ENCODE results near the gene TBC1D2. TPM values are rescaled to one million over a fixed set of nuclear protein-coding genes. Genes with fewer than 3 reads are reported as not detected.
A peak's percentile ranks its signal among the peaks of the same experiment; 100 is the strongest.

TBC1D2 gene
- polyA plus RNA-seq, 2 of the 4 experiments (the other 2 are of a cell fraction), result 3.3 to 7.3 TPM

DNA sequence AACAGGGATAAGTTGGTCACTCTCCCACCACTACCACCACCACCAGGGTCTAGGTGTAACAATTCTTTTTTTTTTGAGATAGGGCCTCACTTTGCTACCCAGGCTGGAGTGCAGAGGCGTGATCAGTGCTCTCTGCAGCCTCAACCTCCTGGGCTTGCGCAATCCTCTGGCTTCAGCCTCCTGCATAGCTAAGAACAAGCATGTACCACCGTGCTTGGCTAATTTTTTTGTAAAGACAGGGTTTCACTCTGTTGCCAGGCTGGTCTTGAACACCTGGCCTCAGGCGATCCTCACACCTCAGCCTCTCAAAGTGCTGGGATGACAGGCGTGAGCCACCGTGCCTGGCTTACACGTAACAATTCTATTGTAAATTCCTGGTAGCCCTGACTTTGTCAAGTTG lies 90.5 kb downstream of the TBC1D2 start:
- ATAC-seq (no peak), FAIRE-seq (no peak), DNase-seq (ENCODE audit: low read depth in 1 of 2, low spot score in 1 of 2) (no peak)
- POLR2A ChIA-PET, result no interaction called here
- H3K4me3 ChIP-seq, result no peak overlapping the region
- H3K27ac ChIP-seq, result no peak overlapping the region
- no peaks in the 10 kb centered on the region for H3K9me3 ChIP-seq
- WGBS (ENCODE audit: missing lambda C conversion rate), result 80% methylated on average over 7 of the region's 7 CpGs
- no peaks in the 10 kb centered on the region for H3K4me1 ChIP-seq
- CTCF ChIA-PET, result no interaction called here
- TF ChIP-seq, protein P1, sequence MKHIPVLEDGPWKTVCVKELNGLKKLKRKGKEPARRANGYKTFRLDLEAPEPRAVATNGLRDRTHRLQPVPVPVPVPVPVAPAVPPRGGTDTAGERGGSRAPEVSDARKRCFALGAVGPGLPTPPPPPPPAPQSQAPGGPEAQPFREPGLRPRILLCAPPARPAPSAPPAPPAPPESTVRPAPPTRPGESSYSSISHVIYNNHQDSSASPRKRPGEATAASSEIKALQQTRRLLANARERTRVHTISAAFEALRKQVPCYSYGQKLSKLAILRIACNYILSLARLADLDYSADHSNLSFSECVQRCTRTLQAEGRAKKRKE (CRISPR knock-in tag; IDR thresholded peaks at IDR 0.05; ENCODE audit: low read depth), result no peak
- TF ChIP-seq ZC3H11A (IDR thresholded peaks at IDR 0.05), result no peak
- no peak for TF ChIP-seq EP300 (IDR thresholded peaks at IDR 0.05)
- TF ChIP-seq CBX8 (IDR thresholded peaks at IDR 0.05), result no peak
- TF ChIP-seq CEBPB (IDR thresholded peaks at IDR 0.05), result peak; percentile 67 to 88; a peak in 3 of 4 replicates
- TF ChIP-seq JUNB (IDR thresholded peaks at IDR 0.05), result no peak
- no peak for TF ChIP-seq MAZ (IDR thresholded peaks at IDR 0.05; ENCODE audit: borderline replicate concordance, low read depth, low read length)
- no peak for TF ChIP-seq RCOR1 (IDR thresholded peaks at IDR 0.05; ENCODE audit: low read depth, low read length)
- no peak overlapping the region for H3K4me2 ChIP-seq

DNA sequence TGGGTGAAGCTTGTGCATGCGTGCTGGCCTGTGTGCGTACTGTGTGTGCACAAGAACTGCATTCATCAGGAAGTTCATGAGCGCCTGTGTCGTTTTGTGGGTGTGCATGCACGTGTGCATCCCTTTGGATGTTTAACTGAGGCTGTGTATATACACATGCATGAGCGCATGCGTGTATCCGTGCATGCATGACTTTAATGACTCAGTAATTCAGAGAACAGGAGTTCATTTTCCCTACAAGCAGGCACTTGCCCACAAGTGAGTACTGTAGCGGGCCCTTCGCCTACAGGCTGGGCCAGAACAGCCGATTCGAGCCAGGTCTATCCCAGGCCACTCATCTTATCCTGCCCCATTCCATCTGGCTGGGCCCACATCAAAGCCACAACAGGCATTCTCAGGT lies 92.8 kb downstream of the TBC1D2 start:
- H3K27ac ChIP-seq, result no peak overlapping the region
- WGBS (ENCODE audit: missing lambda C conversion rate), result 81% methylated on average over 12 of the region's 12 CpGs
- no peak overlapping the region for H3K4me3 ChIP-seq
- ATAC-seq (no peak), FAIRE-seq (no peak), DNase-seq (ENCODE audit: low read depth in 1 of 2, low spot score in 1 of 2) (no peak)
- no peaks in the 10 kb centered on the region for H3K9me3 ChIP-seq
- TF ChIP-seq RAD21 (conservative IDR thresholded peaks at IDR 0.05 in 1 of 2, IDR thresholded peaks at IDR 0.05 in 1 of 2) (no peak), CHD2 (IDR thresholded peaks at IDR 0.05; ENCODE audit: low read length, partially characterized antibody) (no peak), PHF8 (IDR thresholded peaks at IDR 0.05; ENCODE audit: borderline replicate concordance, low read depth) (no peak), POLR2A (IDR thresholded peaks at IDR 0.05; ENCODE audit: low read length) (no peak), ZNF302 (CRISPR knock-in tag; IDR thresholded peaks at IDR 0.05) (no peak), HEYL (CRISPR knock-in tag; IDR thresholded peaks at IDR 0.05) (no peak), SMC3 (IDR thresholded peaks at IDR 0.05) (no peak), GATA3 (IDR thresholded peaks at IDR 0.05; ENCODE audit: borderline replicate concordance) (no peak), EHMT2 (IDR thresholded peaks at IDR 0.05; ENCODE audit: low read depth) (no peak), ZFP36 (IDR thresholded peaks at IDR 0.05; ENCODE audit: borderline replicate concordance, partially characterized antibody) (no peak), RNF2 (IDR thresholded peaks at IDR 0.05; ENCODE audit: borderline replicate concordance, low read depth) (no peak), ZC3H11A (IDR thresholded peaks at IDR 0.05) (no peak), RFX5 (IDR thresholded peaks at IDR 0.05) (no peak), EHF (CRISPR knock-in tag; IDR thresholded peaks at IDR 0.05) (no peak), HOXB5 (CRISPR knock-in tag; IDR thresholded peaks at IDR 0.05) (no peak), MAZ (IDR thresholded peaks at IDR 0.05; ENCODE audit: borderline replicate concordance, low read depth, low read length) (no peak), HOXA7 (CRISPR knock-in tag; IDR thresholded peaks at IDR 0.05) (no peak), JUNB (IDR thresholded peaks at IDR 0.05) (no peak), CBX8 (IDR thresholded peaks at IDR 0.05) (no peak)
- TF ChIP-seq, protein P2, sequence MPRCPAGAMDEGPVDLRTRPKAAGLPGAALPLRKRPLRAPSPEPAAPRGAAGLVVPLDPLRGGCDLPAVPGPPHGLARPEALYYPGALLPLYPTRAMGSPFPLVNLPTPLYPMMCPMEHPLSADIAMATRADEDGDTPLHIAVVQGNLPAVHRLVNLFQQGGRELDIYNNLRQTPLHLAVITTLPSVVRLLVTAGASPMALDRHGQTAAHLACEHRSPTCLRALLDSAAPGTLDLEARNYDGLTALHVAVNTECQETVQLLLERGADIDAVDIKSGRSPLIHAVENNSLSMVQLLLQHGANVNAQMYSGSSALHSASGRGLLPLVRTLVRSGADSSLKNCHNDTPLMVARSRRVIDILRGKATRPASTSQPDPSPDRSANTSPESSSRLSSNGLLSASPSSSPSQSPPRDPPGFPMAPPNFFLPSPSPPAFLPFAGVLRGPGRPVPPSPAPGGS (IDR thresholded peaks at IDR 0.05), result no peak
- CTCF ChIA-PET, result interaction anchor here (0.6 to 1.2 kb wide), 3 partner anchors 10 to 44 kb away, joined by 3 to 4 read pairs (median 3); partner anchors contain the start of gene TRIM14
- H3K4me2 ChIP-seq, result no peak overlapping the region
- POLR2A ChIA-PET, result no interaction called here
- peaks cover 12% of the 10 kb centered on the region for H3K4me1 ChIP-seq

DNA sequence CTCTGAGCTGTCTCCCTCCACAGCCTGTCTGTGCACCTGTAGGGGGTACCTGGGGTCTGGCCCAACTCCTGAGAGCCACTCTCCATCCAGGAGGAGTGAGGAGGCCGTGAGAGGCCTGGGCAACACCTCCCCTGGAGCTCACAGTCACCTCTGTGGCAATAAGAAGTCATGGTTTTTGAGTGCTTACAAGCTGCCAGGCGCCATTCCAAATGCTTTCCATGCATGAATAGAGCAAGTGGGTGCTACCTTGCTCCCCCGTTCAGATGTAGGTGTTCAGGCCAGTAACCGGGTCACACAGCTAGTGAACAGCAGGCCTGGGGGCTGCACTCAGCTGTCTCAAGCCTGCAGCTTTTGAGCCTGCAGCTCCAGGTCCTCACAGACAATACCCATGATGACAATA lies 93.6 kb downstream of the TBC1D2 start:
- WGBS (ENCODE audit: missing lambda C conversion rate), result 78% methylated on average over 4 of the region's 4 CpGs
- no peak for FAIRE-seq

More for the DNA sequence above, 93.6 kb downstream of the TBC1D2 start:
- ChIA-PET CTCF (interaction anchor here (0.6 to 1.4 kb wide), 5 partner anchors 9 to 357 kb away, joined by 3 to 4 read pairs (median 4); no protein-coding TSS in a partner anchor), POLR2A (no interaction called here)
- ATAC-seq (no peak), DNase-seq (ENCODE audit: low read depth in 1 of 2, low spot score in 1 of 2) (no peak)
- Histone ChIP-seq H3K9me3 (no peaks in the 10 kb centered on the region), H3K27ac (no peak overlapping the region), H3K4me3 (no peak overlapping the region), H3K4me1 (peaks cover 12% of the 10 kb centered on the region), H3K4me2 (no peak overlapping the region)
- no peak for TF ChIP-seq CBX8 (IDR thresholded peaks at IDR 0.05)

Data from A549 (cell line).